Measurements from ENCODE around the gene OASL.
A peak's percentile ranks its signal among the peaks of the same experiment; 100 is the strongest.

Gene OASL

GRCh38 chr12:120991965-120992364 is 47.1 kb downstream of the OASL start:
- no peak for DNase-seq (ENCODE audit: low spot score)

GRCh38 chr12:120990487-120991055 is 48.5 kb downstream of the OASL start:
- no peak for DNase-seq (ENCODE audit: low spot score)

- no peak for DNase-seq (ENCODE audit: low spot score)
Observed at GRCh38 chr12:120989687-120990086, 49.4 kb downstream of the OASL start.

GRCh38 chr12:120988658-120989057 is 50.4 kb downstream of the OASL start:
- no peak for DNase-seq (ENCODE audit: low spot score)

- no peak for DNase-seq (ENCODE audit: low spot score)
Observed at GRCh38 chr12:120988234-120988633, 50.8 kb downstream of the OASL start.

GRCh38 chr12:120984351-120984898 is 54.6 kb downstream of the OASL start:
- no peak for DNase-seq (ENCODE audit: low spot score)

- DNase-seq (ENCODE audit: low spot score) = no peak
Observed at GRCh38 chr12:120983759-120984158, 55.3 kb downstream of the OASL start.

- no peak for DNase-seq (ENCODE audit: low spot score)
Observed at GRCh38 chr12:120982659-120983058, 56.4 kb downstream of the OASL start.

GRCh38 chr12:120981407-120981941 is 57.6 kb downstream of the OASL start:
- peak; percentile 78 for DNase-seq (ENCODE audit: low spot score)

- peak; percentile 83 for DNase-seq (ENCODE audit: low spot score)
Observed at GRCh38 chr12:120980800-120981368, 58.2 kb downstream of the OASL start.

GRCh38 chr12:120979862-120980696 is 59.0 kb downstream of the OASL start:
- DNase-seq (ENCODE audit: low spot score) = peak; percentile 53

GRCh38 chr12:120979220-120979861 is 59.7 kb downstream of the OASL start:
- peak; percentile 17 for DNase-seq (ENCODE audit: low spot score)

GRCh38 chr12:120978296-120979219 is 60.5 kb downstream of the OASL start, which contains the start of gene HNF1A:
HNF1A (plus strand) TSS chr12:120978543; CDS start chr12:120978769, 226 bp downstream.
- peak; percentile 42 for DNase-seq (ENCODE audit: low spot score)

- no peak for DNase-seq (ENCODE audit: low spot score)
Observed at GRCh38 chr12:120977531-120978295, 61.3 kb downstream of the OASL start.

GRCh38 chr12:120972870-120973543 is 66.0 kb downstream of the OASL start:
- peak; percentile 96 for DNase-seq (ENCODE audit: low spot score)

GRCh38 chr12:120971299-120972180 is 67.5 kb downstream of the OASL start:
- peak; percentile 74 for DNase-seq (ENCODE audit: low spot score)

GRCh38 chr12:120970310-120970709 is 68.7 kb downstream of the OASL start:
- DNase-seq (ENCODE audit: low spot score) = no peak
